Neural progenitor cell (in vitro differentiated cells): ENCODE measurements around the gene SHISAL2A. TPM values are rescaled to one million over a fixed set of nuclear protein-coding genes. Genes with fewer than 3 reads are reported as not detected.

Source experiments
- DNase-seq: peaks from one replicate; pipeline ENCODE4 v3.0.0-alpha.2; 2016; ENCODE audit warnings: low spot score
- H2AFZ ChIP-seq: fragments of 200-600 bp; sonication (generic); replicated peaks from 2 replicates; pipeline ENCODE4 v1.6.1; 2016; ENCODE audit warnings: antibody characterized with exemption
- H3F3A ChIP-seq: fragments of 200-600 bp; sonication (generic); 2 replicates; pipeline ENCODE4 v1.6.1; 2016; ENCODE audit warnings: antibody characterized with exemption, low read depth
- H3K27ac ChIP-seq: fragments of 200-600 bp; sonication (generic); 2 replicates; pipeline ENCODE4 v1.5.1; 2016; ENCODE audit warnings: mild to moderate bottlenecking
- H3K27me3 ChIP-seq: fragments of 200-600 bp; sonication (generic); 2 replicates; pipeline ENCODE4 v1.6.1; 2016; ENCODE audit warnings: mild to moderate bottlenecking, moderate library complexity
- H3K36me3 ChIP-seq: fragments of 200-600 bp; sonication (generic); 2 replicates; pipeline ENCODE4 v1.5.1; 2016
- H3K4me1 ChIP-seq: fragments of 200-600 bp; sonication (generic); 2 replicates; pipeline ENCODE4 v1.6.1; 2016; ENCODE audit warnings: mixed run types
- H3K4me2 ChIP-seq: fragments of 200-600 bp; sonication (generic); 2 replicates; pipeline ENCODE4 v1.6.1; 2016
- H3K4me3 ChIP-seq: fragments of 200-600 bp; sonication (generic); 2 replicates; pipeline ENCODE4 v1.5.1; 2016
- H3K79me2 ChIP-seq: fragments of 200-600 bp; sonication (generic); 2 replicates; pipeline ENCODE4 v1.6.1; 2016; ENCODE audit warnings: low read depth
- H3K9ac ChIP-seq: fragments of 200-600 bp; sonication (generic); 2 replicates; pipeline ENCODE4 v1.6.1; 2016
- H3K9me3 ChIP-seq: fragments of 200-600 bp; sonication (generic); 2 replicates; pipeline ENCODE4 v1.5.1; 2016; ENCODE audit warnings: low read depth
- H4K20me1 ChIP-seq: fragments of 200-600 bp; sonication (generic); 2 replicates; pipeline ENCODE4 v1.6.1; 2016; ENCODE audit warnings: low read depth
- H3K27ac Mint-ChIP-seq: 3 replicates; pipeline ENCODE4 v1.8.0; 2021; ENCODE audit warnings: mixed read lengths
- H3K27me3 Mint-ChIP-seq: 2 replicates; pipeline ENCODE4 v1.8.0; 2022; ENCODE audit warnings: low read depth, mild to moderate bottlenecking, inconsistent platforms, moderate library complexity, mixed read lengths; ENCODE audit not compliant: insufficient read depth
- H3K36me3 Mint-ChIP-seq: 3 replicates; pipeline ENCODE4 v1.8.0; 2021; ENCODE audit warnings: mixed read lengths
- H3K4me1 Mint-ChIP-seq: 3 replicates; pipeline ENCODE4 v1.8.0; 2021; ENCODE audit warnings: mixed read lengths
- H3K4me3 Mint-ChIP-seq: 3 replicates; pipeline ENCODE4 v1.8.0; 2021; ENCODE audit warnings: mild to moderate bottlenecking, moderate library complexity, mixed read lengths
- H3K9me3 Mint-ChIP-seq: 3 replicates; pipeline ENCODE4 v1.8.0; 2020; ENCODE audit warnings: mixed read lengths
- CTCF ChIP-seq: fragments of 200-600 bp; sonication (generic); IDR thresholded peaks from 2 replicates; pipeline ENCODE4 v1.5.1; 2017; ENCODE audit warnings: antibody characterized with exemption, mild to moderate bottlenecking
- EZH2 ChIP-seq: fragments of 200-600 bp; sonication (generic); IDR thresholded peaks from 2 replicates; pipeline ENCODE4 v1.6.1; 2017; ENCODE audit warnings: antibody characterized with exemption, mild to moderate bottlenecking, moderate library complexity
- EZH2phosphoT487 ChIP-seq: fragments of 200-600 bp; sonication (generic); IDR thresholded peaks from 2 replicates; pipeline ENCODE4 v1.6.1; 2017; ENCODE audit warnings: antibody characterized with exemption
- total RNA-seq: library from RNA; depleted of rRNA; stranded (reverse); fragments of >200 nt; gene quantifications from 2 replicates; pipeline ENCODE4 v1.2.3, GENCODE V29; 2015; ENCODE audit warnings: low replicate concordance

Gene SHISAL2A
- total RNA-seq, 1 donor from 2014 or later = 0.11 TPM

DNA sequence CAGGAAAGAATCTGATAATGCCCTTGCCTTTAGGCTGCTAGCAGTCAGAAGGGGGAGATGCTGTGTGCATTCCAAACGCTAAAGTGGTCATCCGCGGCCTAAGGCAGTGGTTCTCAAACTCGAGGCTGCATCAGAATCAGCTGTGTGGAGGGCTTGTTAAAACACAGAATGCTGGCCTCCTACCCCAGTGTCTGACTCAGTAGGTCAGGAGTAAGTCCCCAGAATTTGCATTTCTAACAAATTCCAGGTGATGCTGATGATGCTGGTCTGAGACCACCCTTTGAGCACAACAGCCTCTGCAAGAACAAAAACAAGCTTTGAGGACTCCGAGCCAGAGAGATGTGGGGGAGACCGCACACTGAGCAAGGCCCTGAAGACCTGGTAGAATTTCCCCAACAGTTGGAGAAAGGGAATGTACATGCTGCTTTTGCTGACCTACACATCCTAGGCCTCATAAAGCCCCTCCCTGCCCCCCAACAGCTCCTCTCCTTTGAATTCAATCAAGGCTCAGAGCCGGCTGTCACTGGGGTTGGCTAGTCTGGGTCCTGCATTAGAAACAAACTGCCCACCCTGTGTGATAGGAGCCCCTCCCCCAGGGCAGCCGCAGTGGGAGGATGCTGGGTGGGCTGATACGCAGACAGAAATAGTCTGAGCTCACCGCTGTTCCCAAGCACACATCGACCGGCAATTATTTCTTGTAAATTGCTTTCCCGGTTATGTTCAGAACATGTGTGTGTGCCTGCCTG, 27.1 kb downstream of the SHISAL2A start:
- Histone ChIP-seq H3K27me3 (no peaks in the 10 kb centered on the region), H4K20me1 (no peaks in the 10 kb centered on the region), H3K4me1 (peaks cover 23% of the 10 kb centered on the region), H3K27ac (peak overlapping the region; percentile 59), H2AFZ (peak overlapping the region; percentile 90), H3K79me2 (no peaks in the 10 kb centered on the region), H3K4me3 (no peak overlapping the region), H3F3A (peaks cover 55% of the 10 kb centered on the region), H3K4me2 (peak overlapping the region; percentile 53), H3K9me3 (no peaks in the 10 kb centered on the region), H3K36me3 (no peaks in the 10 kb centered on the region), H3K9ac (no peak overlapping the region)
- Mint-ChIP-seq H3K4me1 (peaks cover 46% of the 10 kb centered on the region), H3K27me3 (peaks cover 11% of the 10 kb centered on the region), H3K27ac (peak overlapping the region; percentile 97), H3K4me3 (peak overlapping the region; percentile 46), H3K36me3 (no peaks in the 10 kb centered on the region), H3K9me3 (no peaks in the 10 kb centered on the region)
- TF ChIP-seq EZH2 (no peak), EZH2phosphoT487 (no peak), CTCF (no peak)
- DNase-seq = peak; percentile 45

DNA sequence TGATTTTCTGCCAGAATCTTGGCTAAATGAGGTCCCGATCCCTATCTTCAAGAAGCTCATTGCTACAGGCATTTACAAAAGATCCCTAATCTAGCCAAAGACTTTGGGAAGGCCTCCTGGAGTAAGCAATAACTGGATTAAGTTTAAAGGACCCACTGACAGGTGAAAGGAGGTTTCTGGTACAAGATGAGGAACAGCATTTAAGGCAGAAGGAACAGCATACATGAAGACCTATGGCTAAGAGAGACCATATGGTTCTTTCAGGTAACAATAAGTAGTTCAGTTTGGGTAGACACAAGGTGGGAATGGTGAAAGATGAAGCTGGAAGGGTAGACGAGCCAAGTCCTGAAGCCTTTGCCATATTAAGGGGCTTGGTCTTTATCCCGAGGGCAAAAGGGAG, 27.8 kb downstream of the SHISAL2A start:
- H3K79me2 ChIP-seq = no peaks in the 10 kb centered on the region
- Mint-ChIP-seq H3K4me1 (peaks cover 54% of the 10 kb centered on the region), H3K36me3 (no peaks in the 10 kb centered on the region), H3K9me3 (no peaks in the 10 kb centered on the region), H3K27me3 (peaks cover 11% of the 10 kb centered on the region), H3K4me3 (peak overlapping the region; percentile 25), H3K27ac (peak overlapping the region; percentile 97)
- H2AFZ ChIP-seq = no peak overlapping the region
- no peaks in the 10 kb centered on the region for H3K27me3 ChIP-seq
- no peak overlapping the region for H3K9ac ChIP-seq
- no peaks in the 10 kb centered on the region for H3K9me3 ChIP-seq
- no peak for DNase-seq
- H3K4me1 ChIP-seq = peaks cover 23% of the 10 kb centered on the region
- TF ChIP-seq CTCF = no peak
- no peak for TF ChIP-seq EZH2phosphoT487
- TF ChIP-seq EZH2 = no peak
- no peaks in the 10 kb centered on the region for H3K36me3 ChIP-seq
- no peak overlapping the region for H3K27ac ChIP-seq
- no peak overlapping the region for H3K4me3 ChIP-seq
- peaks cover 58% of the 10 kb centered on the region for H3F3A ChIP-seq
- no peaks in the 10 kb centered on the region for H4K20me1 ChIP-seq
- peak overlapping the region; percentile 53 for H3K4me2 ChIP-seq

DNA sequence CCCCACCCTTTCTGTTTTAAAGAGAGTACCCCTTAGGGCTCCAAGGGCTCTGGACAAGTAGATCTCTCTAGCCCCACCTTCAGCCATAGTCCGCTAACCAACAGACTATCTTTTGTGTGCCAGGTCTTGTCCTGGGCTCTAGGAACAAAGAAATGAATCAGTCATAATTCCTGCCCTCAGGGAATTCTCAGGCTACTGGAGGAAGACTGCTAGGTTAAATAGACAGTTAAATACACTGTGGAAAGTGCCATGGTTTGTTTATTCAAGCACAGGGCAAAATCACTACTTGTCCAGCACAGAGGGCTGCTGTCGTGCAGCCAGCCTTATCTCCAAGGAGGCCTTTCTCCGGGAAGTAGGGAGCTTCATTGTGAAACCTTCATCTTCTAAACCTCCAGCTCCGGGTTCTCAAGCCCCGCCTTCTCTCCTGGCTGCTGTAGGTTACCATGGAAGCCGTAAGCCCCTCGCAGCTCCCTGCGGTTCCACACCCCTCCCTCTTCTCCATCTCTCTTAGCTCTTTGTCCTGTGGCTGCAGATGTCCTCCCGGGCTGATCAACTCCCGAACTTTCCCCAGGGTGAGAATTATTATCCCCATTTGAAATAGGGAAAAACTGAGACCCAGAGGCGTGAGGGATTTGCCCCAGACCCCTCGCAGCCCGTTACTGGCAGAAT, 29.8 kb downstream of the SHISAL2A start:
- no peaks in the 10 kb centered on the region for H4K20me1 ChIP-seq
- H3K9ac ChIP-seq = no peak overlapping the region
- Mint-ChIP-seq H3K9me3 (no peaks in the 10 kb centered on the region), H3K36me3 (no peaks in the 10 kb centered on the region), H3K27ac (peak overlapping the region; percentile 99), H3K4me1 (peaks cover 66% of the 10 kb centered on the region), H3K27me3 (peaks cover 7% of the 10 kb centered on the region), H3K4me3 (peak overlapping the region; percentile 81)
- no peaks in the 10 kb centered on the region for H3K9me3 ChIP-seq
- TF ChIP-seq EZH2 (no peak), CTCF (peak; percentile 12)
- no peaks in the 10 kb centered on the region for H3K36me3 ChIP-seq
- peak overlapping the region; percentile 63 for H3K4me2 ChIP-seq
- DNase-seq = peak; percentile 94
- no peaks in the 10 kb centered on the region for H3K79me2 ChIP-seq
- peak overlapping the region; percentile 32 for H3K4me3 ChIP-seq
- H3F3A ChIP-seq = peaks cover 59% of the 10 kb centered on the region
- peaks cover 23% of the 10 kb centered on the region for H3K4me1 ChIP-seq
- H3K27ac ChIP-seq = peak overlapping the region; percentile 78
- no peaks in the 10 kb centered on the region for H3K27me3 ChIP-seq
- peak overlapping the region; percentile 53 for H2AFZ ChIP-seq
